Frontal cortex (tissue), 4 donors: ENCODE data around the gene SH2D3C. TPM values are rescaled to one million over a fixed set of nuclear protein-coding genes. Genes with fewer than 3 reads are reported as not detected.

Experiments
- DNase-seq, 2 donors: peaks; one replicate each; pipeline ENCODE4 v3.0.0; 2012; ENCODE audit warnings: low spot score in 2 of 2
- FAIRE-seq: peaks from 2 replicates; lab custom pipeline; 2012; peaks lifted over from hg19 to GRCh38; lab: Jason Lieb, UNC
- total RNA-seq: library from RNA; depleted of rRNA; stranded (reverse); fragments of >200 nt; gene quantifications from one replicate; pipeline ENCODE4 v1.2.3, GENCODE V29; 2014
- donor health status: control.
- donor health status: control.
- donor health status: control.

SH2D3C gene
- total RNA-seq, 1 donor from 2014 or later: 6.1 TPM

- DNase-seq (peak in 1 of 2 donors; percentile 14), FAIRE-seq (no peak)
Observed at GRCh38 chr9:127808347-127809001, 30.0 kb upstream of the SH2D3C start.

GRCh38 chr9:127806871-127807270, 28.4 kb upstream of the SH2D3C start:
- FAIRE-seq (no peak), DNase-seq (peak in 1 of 2 donors; percentile 22)

- DNase-seq (peak in 1 of 2 donors; percentile 19), FAIRE-seq (no peak)
Observed at GRCh38 chr9:127805620-127806019, 27.2 kb upstream of the SH2D3C start.

- FAIRE-seq (no peak), DNase-seq (no peak)
Observed at GRCh38 chr9:127803507-127804352, 25.3 kb upstream of the SH2D3C start.

GRCh38 chr9:127802576-127803443, 24.3 kb upstream of the SH2D3C start, which contains the start of gene FPGS:
FPGS (plus strand) TSS chr9:127802882; CDS start chr9:127802925, 43 bp downstream.
- no peak for FAIRE-seq
- DNase-seq: peak; percentile 96 to 97

GRCh38 chr9:127801955-127802575, 23.6 kb upstream of the SH2D3C start:
- DNase-seq (peak in 1 of 2 donors; percentile 22), FAIRE-seq (no peak)

GRCh38 chr9:127796852-127797370, 18.4 kb upstream of the SH2D3C start:
- DNase-seq (no peak), FAIRE-seq (no peak)

GRCh38 chr9:127796225-127796813, 17.9 kb upstream of the SH2D3C start:
- DNase-seq (no peak), FAIRE-seq (no peak)

GRCh38 chr9:127794001-127794791, 15.7 kb upstream of the SH2D3C start:
- no peak for FAIRE-seq
- no peak for DNase-seq

- DNase-seq (no peak), FAIRE-seq (no peak)
Observed at GRCh38 chr9:127793093-127793708, 14.7 kb upstream of the SH2D3C start.

GRCh38 chr9:127792417-127793031, 14.1 kb upstream of the SH2D3C start:
- FAIRE-seq: no peak
- DNase-seq: no peak

- FAIRE-seq: no peak
- DNase-seq: no peak
Observed at GRCh38 chr9:127791085-127791484, 12.6 kb upstream of the SH2D3C start.

GRCh38 chr9:127790094-127790855, 11.8 kb upstream of the SH2D3C start:
- no peak for DNase-seq
- FAIRE-seq: no peak

- DNase-seq (no peak), FAIRE-seq (no peak)
Observed at GRCh38 chr9:127789179-127789578, 10.7 kb upstream of the SH2D3C start.

GRCh38 chr9:127788337-127789011, 10.0 kb upstream of the SH2D3C start:
- DNase-seq: no peak
- no peak for FAIRE-seq

- FAIRE-seq (no peak), DNase-seq (no peak)
Observed at GRCh38 chr9:127786773-127787104, 8.3 kb upstream of the SH2D3C start.
